ENCODE data around the gene EDC4. TPM values are rescaled to one million over a fixed set of nuclear protein-coding genes. Genes with fewer than 3 reads are reported as not detected.

Gene EDC4
- total and polyA plus RNA-seq, 2 of the 13 experiments (the other 11 are each of a cell fraction or from before 2014, with no cell fraction given) = 51.4 to 59.1 TPM

- no peak for TF ChIP-seq ZNF407 (CRISPR knock-in tag; IDR thresholded peaks at IDR 0.05; ENCODE audit: not compliant biosample characterization)
- TF ChIP-seq GZF1 (CRISPR knock-in tag; IDR thresholded peaks at IDR 0.05) = no peak
- TF ChIP-seq ASH2L (IDR thresholded peaks at IDR 0.05; ENCODE audit: insufficient read length, low read depth, low read length) = no peak
- no peak for TF ChIP-seq ZNF512B (CRISPR knock-in tag; IDR thresholded peaks at IDR 0.05; ENCODE audit: borderline replicate concordance)
- no peak for TF ChIP-seq PRPF4 (IDR thresholded peaks at IDR 0.05; ENCODE audit: low read depth, low read length, poor library complexity, severe bottlenecking)
- no peak for TF ChIP-seq ZNF382 (CRISPR knock-in tag; IDR thresholded peaks at IDR 0.05; ENCODE audit: borderline replicate concordance)
- TF ChIP-seq ATM (IDR thresholded peaks at IDR 0.05; ENCODE audit: borderline replicate concordance) = no peak
- no peak for TF ChIP-seq SRSF1 (optimal IDR thresholded peaks at IDR 0.05; ENCODE audit: low read depth, low read length)
- TF ChIP-seq ZBTB8A (CRISPR knock-in tag; IDR thresholded peaks at IDR 0.05; ENCODE audit: borderline replicate concordance, low read depth) = no peak
- TF ChIP-seq SCMH1 (CRISPR knock-in tag; IDR thresholded peaks at IDR 0.05; ENCODE audit: borderline replicate concordance) = no peak
- TF ChIP-seq ZBTB10 (CRISPR knock-in tag; IDR thresholded peaks at IDR 0.05; ENCODE audit: borderline replicate concordance) = no peak; the same call in 1 of the 2 replicates
- peak; percentile 75; the same call in 1 of the 2 replicates for TF ChIP-seq KDM5B (CRISPR knock-in tag; IDR thresholded peaks at IDR 0.05; ENCODE audit: borderline replicate concordance)
- TF ChIP-seq TARDBP (CRISPR knock-in tag; IDR thresholded peaks at IDR 0.05) = 0 out of 2 replicates have a peak, but pooled peaks have one; percentile 9
- no peak for TF ChIP-seq NKX3-1 (CRISPR knock-in tag; IDR thresholded peaks at IDR 0.05)
- no peak for TF ChIP-seq MED13 (CRISPR knock-in tag; IDR thresholded peaks at IDR 0.05)
These were observed 21.0 kb downstream of the EDC4 start (continued) for GRCh38 chr16:67893743-67894399.
